ENCODE data around the gene MRPL1.
"Not testable (repeated sequence)": the region's sequence is repeated elsewhere in the genome, so short reads cannot be mapped to it uniquely, and the experiment has no call there.

The MRPL1 gene

GRCh38 chr4:77920371-77920770, 57.7 kb downstream of the MRPL1 start:
- DNase-seq = no peak

DNA sequence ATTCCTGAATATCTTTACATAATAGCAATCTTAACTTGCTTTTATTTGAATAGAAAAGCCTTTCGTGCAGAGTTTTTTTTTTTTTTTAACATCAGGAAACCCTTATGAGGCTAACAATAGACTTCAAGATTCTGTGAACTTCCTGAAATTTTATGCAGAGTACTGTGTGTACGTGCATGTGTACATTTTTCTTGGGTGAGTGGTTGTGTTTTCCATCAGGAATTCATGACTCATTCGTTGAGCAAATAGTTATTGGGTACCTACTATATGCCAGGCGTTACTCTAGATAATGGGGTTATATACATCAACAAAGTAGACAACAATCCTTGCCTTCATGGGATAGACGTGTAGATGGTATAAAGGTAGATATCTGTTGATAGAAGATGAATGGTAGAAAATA, 59.1 kb downstream of the MRPL1 start:
- no peak for DNase-seq

GRCh38 chr4:77922158-77923094, 59.8 kb downstream of the MRPL1 start:
- no peak for DNase-seq

- no peak for DNase-seq
Observed at GRCh38 chr4:77927991-77928925, 65.6 kb downstream of the MRPL1 start.

GRCh38 chr4:77930154-77930639, 67.6 kb downstream of the MRPL1 start:
- no peak for DNase-seq

DNA sequence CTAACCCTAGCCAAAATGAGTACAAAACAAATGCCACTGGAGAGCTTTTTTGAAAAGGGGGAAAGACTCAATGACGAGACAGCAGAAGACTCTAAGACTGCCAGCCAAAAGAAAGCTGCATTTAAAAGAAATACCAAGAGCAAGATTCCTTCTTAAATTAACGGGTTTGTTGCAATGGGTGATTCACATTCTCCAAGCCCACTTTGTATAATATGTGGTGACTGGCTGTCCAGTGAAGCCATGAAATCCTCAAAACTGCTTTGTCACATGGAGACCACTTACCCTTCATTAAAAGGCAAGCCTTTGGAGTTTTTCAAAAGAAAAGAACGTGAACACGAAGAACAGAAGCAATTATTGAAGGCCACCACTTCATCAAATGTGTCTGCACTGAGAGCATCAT, 68.2 kb downstream of the MRPL1 start:
- DNase-seq = no peak

DNA sequence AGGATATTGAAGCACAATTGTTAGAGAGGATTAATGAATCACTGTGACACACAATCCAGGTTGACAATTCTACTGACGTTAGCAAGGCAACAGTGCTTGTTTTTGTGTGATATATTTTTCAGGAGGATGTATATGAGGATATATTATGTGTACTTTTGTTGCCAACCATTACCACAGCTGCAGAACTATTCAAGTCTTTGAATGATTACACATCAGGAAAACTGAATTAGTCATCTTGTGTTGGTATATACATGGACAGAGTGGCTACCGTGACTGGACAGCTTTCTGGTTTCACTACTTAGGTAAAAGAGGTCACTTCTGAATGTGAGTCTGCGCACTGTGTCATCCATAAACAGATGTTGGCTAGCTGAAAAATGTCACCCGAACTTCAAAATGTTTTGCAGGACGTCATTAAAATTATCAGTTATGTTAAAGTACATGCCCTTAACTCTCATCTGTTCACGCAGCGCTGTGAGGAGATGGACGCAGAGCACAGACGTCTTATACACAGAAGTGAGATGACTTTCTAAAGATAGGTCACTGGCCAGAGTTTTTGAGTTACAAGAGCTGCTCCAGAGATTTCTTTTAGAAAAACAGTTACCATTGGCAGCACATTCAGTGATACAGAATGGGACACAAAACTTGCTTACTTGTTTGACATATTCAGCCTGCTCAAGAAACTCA, 69.0 kb downstream of the MRPL1 start:
- no peak for DNase-seq

DNA sequence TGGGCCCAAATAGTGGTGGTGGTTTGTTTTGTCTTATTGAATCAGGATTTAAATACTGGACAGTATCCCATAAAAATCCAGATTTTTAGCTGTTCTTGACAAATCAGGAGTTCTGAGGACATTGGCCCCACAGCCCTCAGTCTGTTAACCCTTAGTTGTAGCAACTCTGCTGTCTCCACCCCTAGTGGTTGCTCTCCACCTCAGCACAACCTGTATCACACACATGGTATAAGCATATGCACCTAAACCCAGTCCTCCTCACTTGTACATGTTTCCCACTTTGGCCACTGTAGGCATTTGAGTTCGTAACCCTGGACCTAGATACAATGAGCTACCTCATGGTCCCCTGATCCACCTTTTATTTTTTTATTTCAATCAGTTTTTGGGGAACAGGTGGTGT, 75.9 kb downstream of the MRPL1 start:
- no peak for DNase-seq

GRCh38 chr4:77945929-77946328, 83.3 kb downstream of the MRPL1 start:
- DNase-seq = not testable (repeated sequence)

DNA sequence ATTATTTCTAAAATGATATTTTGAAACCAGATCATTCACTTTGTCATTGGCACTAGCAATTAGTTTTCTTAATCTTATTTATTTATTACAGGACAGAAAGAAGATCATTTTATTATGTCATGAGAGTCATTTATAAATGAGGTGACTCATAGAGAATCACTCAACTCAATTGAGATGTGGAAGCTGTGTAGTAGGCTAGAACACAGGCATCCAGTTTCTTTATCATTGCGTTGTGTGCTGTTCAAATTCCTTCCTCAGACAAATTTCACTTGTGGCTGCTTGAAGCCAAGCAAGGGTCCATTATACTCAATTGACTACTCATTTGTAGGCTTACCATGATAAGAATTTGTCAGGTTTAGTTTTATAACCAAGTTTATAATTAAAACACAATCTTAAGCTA, 87.6 kb downstream of the MRPL1 start:
- DNase-seq = no peak

- no peak for DNase-seq
Observed at GRCh38 chr4:77952457-77952856, 89.8 kb downstream of the MRPL1 start.

- no peak for DNase-seq
Observed at GRCh38 chr4:77954690-77955089, 92.1 kb downstream of the MRPL1 start.

- no peak for DNase-seq
Observed at GRCh38 chr4:77956917-77957316, 94.3 kb downstream of the MRPL1 start.

DNA sequence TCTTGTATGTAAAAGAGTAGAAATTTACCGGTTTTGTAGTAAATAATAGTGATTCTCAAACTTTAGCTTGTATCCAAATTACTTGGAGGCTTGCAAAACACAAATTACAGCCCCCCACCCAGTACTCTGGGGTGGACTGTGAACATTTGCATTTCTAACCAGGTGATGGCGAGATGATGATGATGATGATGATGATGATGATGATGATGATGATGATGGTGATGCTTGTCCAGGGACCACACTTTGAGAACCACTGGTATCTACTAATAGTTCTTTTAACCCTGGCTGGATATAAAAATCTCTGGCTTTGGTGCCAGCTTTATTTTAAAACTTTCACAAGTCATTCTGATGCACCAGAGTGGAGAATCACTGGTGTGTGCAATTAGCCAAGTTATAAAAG, 96.3 kb downstream of the MRPL1 start:
- DNase-seq = no peak

DNA sequence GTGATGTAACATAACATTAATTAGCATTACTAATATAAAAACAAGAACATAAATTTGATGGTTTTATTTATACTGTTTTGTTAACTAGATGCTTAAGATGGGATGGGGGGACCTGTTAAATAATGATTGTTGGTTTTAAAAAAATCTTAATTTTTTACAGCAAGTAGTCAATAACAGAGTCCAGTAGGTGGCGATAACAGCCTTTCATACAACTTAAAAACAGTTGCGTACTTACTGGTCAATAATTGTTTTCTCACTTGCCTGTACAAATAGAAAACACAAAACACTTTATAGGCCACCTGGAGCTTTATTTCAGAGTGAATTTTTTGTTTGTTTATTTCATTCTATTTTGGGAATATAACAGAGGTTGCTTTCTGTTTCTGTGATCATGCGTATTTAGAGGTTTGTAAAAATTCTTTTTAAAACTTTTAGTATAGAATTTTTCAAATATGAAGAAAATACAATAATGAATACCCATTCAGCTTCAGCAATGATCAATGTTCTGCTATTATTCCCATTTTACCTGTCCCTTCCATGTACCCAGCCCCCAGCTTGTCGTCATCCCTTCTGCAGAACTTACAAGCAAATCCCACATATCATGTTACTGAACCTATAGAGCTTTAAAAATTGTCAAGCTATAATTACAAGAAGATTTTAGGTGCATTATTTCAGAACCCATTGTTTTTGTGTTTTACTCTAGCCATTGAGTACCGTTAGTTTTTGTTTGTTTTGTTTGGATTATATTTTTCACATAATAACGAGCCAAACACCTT, 97.1 kb downstream of the MRPL1 start:
- DNase-seq = no peak

- no peak for DNase-seq
Observed at GRCh38 chr4:77960367-77960766, 97.7 kb downstream of the MRPL1 start.

GRCh38 chr4:77963004-77963403, 100.4 kb downstream of the MRPL1 start:
- no peak for DNase-seq

- DNase-seq = not testable (repeated sequence)
Observed at GRCh38 chr4:77973657-77974056, 111.0 kb downstream of the MRPL1 start.

DNA sequence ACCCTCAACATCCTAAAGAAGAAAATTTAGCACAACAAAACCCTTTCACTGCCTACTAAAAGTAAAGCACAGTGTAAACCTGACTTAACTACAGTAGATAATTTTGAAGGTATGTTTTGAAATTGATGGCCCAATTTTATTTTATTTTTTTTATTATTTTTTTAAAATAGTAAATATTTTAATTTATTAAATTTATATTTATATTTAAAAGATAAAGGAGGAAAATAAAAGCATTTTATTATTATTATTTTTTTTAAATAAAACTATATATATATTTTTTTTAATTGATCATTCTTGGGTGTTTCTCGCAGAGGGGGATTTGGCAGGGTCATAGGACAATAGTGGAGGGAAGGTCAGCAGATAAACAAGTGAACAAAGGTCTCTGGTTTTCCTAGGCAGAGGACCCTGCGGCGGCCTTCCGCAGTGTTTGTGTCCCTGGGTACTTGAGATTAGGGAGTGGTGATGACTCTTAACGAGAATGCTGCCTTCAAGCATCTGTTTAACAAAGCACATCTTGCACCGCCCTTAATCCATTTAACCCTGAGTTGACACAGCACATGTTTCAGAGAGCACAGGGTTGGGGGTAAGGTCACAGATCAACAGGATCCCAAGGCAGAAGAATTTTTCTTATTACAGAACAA, 120.4 kb downstream of the MRPL1 start:
- DNase-seq = not testable (repeated sequence)

- DNase-seq = not testable (repeated sequence)
Observed at GRCh38 chr4:77983612-77984311, 121.1 kb downstream of the MRPL1 start.

- DNase-seq = no peak
Observed at GRCh38 chr4:77989968-77990367, 127.3 kb downstream of the MRPL1 start.
